Neural progenitor cell (in vitro differentiated cells): Measurements from ENCODE around the gene AGXT. TPM values are rescaled to one million over a fixed set of nuclear protein-coding genes. Genes with fewer than 3 reads are reported as not detected.

Source experiments
- DNase-seq: peaks from one replicate; pipeline ENCODE4 v3.0.0-alpha.2; 2016; ENCODE audit warnings: low spot score
- H2AFZ ChIP-seq: fragments of 200-600 bp; sonication (generic); replicated peaks from 2 replicates; pipeline ENCODE4 v1.6.1; 2016; ENCODE audit warnings: antibody characterized with exemption
- H3F3A ChIP-seq: fragments of 200-600 bp; sonication (generic); 2 replicates; pipeline ENCODE4 v1.6.1; 2016; ENCODE audit warnings: antibody characterized with exemption, low read depth
- H3K27ac ChIP-seq: fragments of 200-600 bp; sonication (generic); 2 replicates; pipeline ENCODE4 v1.5.1; 2016; ENCODE audit warnings: mild to moderate bottlenecking
- H3K27me3 ChIP-seq: fragments of 200-600 bp; sonication (generic); 2 replicates; pipeline ENCODE4 v1.6.1; 2016; ENCODE audit warnings: mild to moderate bottlenecking, moderate library complexity
- H3K36me3 ChIP-seq: fragments of 200-600 bp; sonication (generic); 2 replicates; pipeline ENCODE4 v1.5.1; 2016
- H3K4me1 ChIP-seq: fragments of 200-600 bp; sonication (generic); 2 replicates; pipeline ENCODE4 v1.6.1; 2016; ENCODE audit warnings: mixed run types
- H3K4me2 ChIP-seq: fragments of 200-600 bp; sonication (generic); 2 replicates; pipeline ENCODE4 v1.6.1; 2016
- H3K4me3 ChIP-seq: fragments of 200-600 bp; sonication (generic); 2 replicates; pipeline ENCODE4 v1.5.1; 2016
- H3K79me2 ChIP-seq: fragments of 200-600 bp; sonication (generic); 2 replicates; pipeline ENCODE4 v1.6.1; 2016; ENCODE audit warnings: low read depth
- H3K9ac ChIP-seq: fragments of 200-600 bp; sonication (generic); 2 replicates; pipeline ENCODE4 v1.6.1; 2016
- H3K9me3 ChIP-seq: fragments of 200-600 bp; sonication (generic); 2 replicates; pipeline ENCODE4 v1.5.1; 2016; ENCODE audit warnings: low read depth
- H4K20me1 ChIP-seq: fragments of 200-600 bp; sonication (generic); 2 replicates; pipeline ENCODE4 v1.6.1; 2016; ENCODE audit warnings: low read depth
- H3K27ac Mint-ChIP-seq: 3 replicates; pipeline ENCODE4 v1.8.0; 2021; ENCODE audit warnings: mixed read lengths
- H3K27me3 Mint-ChIP-seq: 2 replicates; pipeline ENCODE4 v1.8.0; 2022; ENCODE audit warnings: low read depth, mild to moderate bottlenecking, inconsistent platforms, moderate library complexity, mixed read lengths; ENCODE audit not compliant: insufficient read depth
- H3K36me3 Mint-ChIP-seq: 3 replicates; pipeline ENCODE4 v1.8.0; 2021; ENCODE audit warnings: mixed read lengths
- H3K4me1 Mint-ChIP-seq: 3 replicates; pipeline ENCODE4 v1.8.0; 2021; ENCODE audit warnings: mixed read lengths
- H3K4me3 Mint-ChIP-seq: 3 replicates; pipeline ENCODE4 v1.8.0; 2021; ENCODE audit warnings: mild to moderate bottlenecking, moderate library complexity, mixed read lengths
- H3K9me3 Mint-ChIP-seq: 3 replicates; pipeline ENCODE4 v1.8.0; 2020; ENCODE audit warnings: mixed read lengths
- EZH2 ChIP-seq: fragments of 200-600 bp; sonication (generic); IDR thresholded peaks from 2 replicates; pipeline ENCODE4 v1.6.1; 2017; ENCODE audit warnings: antibody characterized with exemption, mild to moderate bottlenecking, moderate library complexity
- EZH2phosphoT487 ChIP-seq: fragments of 200-600 bp; sonication (generic); IDR thresholded peaks from 2 replicates; pipeline ENCODE4 v1.6.1; 2017; ENCODE audit warnings: antibody characterized with exemption
- total RNA-seq: library from RNA; depleted of rRNA; stranded (reverse); fragments of >200 nt; gene quantifications from 2 replicates; pipeline ENCODE4 v1.2.3, GENCODE V29; 2015; ENCODE audit warnings: low replicate concordance
- TF ChIP-seq, protein P1 (sequence below): fragments of 200-600 bp; sonication (generic); IDR thresholded peaks from 2 replicates; pipeline ENCODE4 v1.5.1; 2017; ENCODE audit warnings: antibody characterized with exemption, mild to moderate bottlenecking

AGXT gene
- total RNA-seq, 1 donor from 2014 or later = not detected

DNA sequence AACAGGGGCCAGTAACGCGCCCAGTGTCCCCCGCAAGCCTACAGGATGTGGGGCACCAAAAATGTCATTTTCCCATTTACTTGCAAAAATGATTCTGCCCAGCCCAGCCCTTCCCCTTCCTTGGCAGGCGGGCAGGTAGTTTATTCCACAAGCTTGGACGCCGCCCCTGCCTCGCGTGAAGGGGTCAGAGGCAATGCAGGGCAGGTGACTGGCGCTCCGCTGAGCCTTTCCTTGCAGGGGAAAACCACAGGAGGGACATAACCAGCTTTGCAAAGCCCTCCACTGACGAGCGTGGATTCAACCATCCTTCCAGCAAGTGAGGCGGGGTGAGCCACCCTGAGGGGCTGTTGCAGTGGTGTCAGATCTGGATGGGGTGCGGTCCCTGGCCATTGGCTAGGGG, 22.1 kb downstream of the AGXT start:
- no peak overlapping the region for H3K4me2 ChIP-seq
- H3K4me1 Mint-ChIP-seq = peaks cover 4% of the 10 kb centered on the region
- no peaks in the 10 kb centered on the region for H3F3A ChIP-seq
- H3K9me3 Mint-ChIP-seq = no peaks in the 10 kb centered on the region
- no peaks in the 10 kb centered on the region for H3K27me3 ChIP-seq
- H3K79me2 ChIP-seq = no peaks in the 10 kb centered on the region
- no peak overlapping the region for H3K4me3 ChIP-seq
- no peaks in the 10 kb centered on the region for H3K36me3 Mint-ChIP-seq
- H3K27ac Mint-ChIP-seq = no peak overlapping the region
- no peaks in the 10 kb centered on the region for H3K4me1 ChIP-seq
- no peak overlapping the region for H3K9ac ChIP-seq
- H4K20me1 ChIP-seq = no peaks in the 10 kb centered on the region
- peaks cover 2% of the 10 kb centered on the region for H3K27me3 Mint-ChIP-seq
- no peaks in the 10 kb centered on the region for H3K36me3 ChIP-seq
- TF ChIP-seq EZH2 (no peak), EZH2phosphoT487 (no peak)
- TF ChIP-seq, protein P1, sequence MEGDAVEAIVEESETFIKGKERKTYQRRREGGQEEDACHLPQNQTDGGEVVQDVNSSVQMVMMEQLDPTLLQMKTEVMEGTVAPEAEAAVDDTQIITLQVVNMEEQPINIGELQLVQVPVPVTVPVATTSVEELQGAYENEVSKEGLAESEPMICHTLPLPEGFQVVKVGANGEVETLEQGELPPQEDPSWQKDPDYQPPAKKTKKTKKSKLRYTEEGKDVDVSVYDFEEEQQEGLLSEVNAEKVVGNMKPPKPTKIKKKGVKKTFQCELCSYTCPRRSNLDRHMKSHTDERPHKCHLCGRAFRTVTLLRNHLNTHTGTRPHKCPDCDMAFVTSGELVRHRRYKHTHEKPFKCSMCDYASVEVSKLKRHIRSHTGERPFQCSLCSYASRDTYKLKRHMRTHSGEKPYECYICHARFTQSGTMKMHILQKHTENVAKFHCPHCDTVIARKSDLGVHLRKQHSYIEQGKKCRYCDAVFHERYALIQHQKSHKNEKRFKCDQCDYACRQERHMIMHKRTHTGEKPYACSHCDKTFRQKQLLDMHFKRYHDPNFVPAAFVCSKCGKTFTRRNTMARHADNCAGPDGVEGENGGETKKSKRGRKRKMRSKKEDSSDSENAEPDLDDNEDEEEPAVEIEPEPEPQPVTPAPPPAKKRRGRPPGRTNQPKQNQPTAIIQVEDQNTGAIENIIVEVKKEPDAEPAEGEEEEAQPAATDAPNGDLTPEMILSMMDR = no peak
- no peak overlapping the region for H2AFZ ChIP-seq
- H3K27ac ChIP-seq = no peak overlapping the region
- DNase-seq = no peak
- H3K9me3 ChIP-seq = no peaks in the 10 kb centered on the region
- H3K4me3 Mint-ChIP-seq = no peak overlapping the region

DNA sequence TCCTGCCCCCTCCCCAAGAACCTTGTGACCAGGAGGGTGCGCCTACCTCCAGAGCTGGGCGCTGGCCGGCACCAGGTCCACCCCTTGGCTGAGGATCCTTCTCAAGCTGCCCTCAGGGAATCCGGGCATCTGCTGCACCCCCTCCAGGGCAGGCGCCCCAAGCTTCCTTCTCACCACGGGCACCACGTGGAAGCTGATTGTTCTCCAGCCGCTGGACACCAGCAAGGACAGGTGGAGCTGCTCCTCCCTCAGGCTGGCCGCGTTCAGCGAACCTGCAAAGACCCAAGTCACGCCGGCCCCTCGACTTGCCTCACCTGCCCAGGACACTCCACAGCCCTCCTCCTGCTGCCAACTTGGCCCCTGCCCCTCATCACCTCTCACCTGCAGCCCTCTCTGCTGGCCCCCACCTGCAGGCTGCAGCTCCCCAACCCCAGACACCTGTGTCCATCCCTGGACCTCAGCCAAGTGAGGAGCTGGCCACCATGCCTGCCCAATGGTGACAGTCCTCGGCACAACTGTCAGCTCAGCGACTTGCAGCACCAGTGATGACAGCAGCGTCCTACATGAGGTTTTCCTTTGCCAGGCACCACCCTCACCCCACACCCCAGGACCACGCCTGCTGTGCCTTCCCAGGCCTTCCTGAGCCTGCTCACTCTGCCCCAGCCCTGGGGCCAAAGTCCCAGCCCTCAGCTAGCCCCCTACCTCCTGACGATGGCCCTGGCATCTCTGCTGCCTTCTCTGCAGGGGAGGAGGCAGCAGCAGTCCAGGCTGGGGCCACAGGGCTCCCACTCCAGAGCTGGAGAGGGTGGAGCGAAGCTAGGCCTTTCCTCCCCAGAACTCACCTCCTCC, 23.1 kb downstream of the AGXT start:
- DNase-seq = no peak
- Histone ChIP-seq H3K36me3 (no peaks in the 10 kb centered on the region), H3K27me3 (no peaks in the 10 kb centered on the region), H3F3A (no peaks in the 10 kb centered on the region), H3K9ac (no peak overlapping the region), H3K4me1 (no peaks in the 10 kb centered on the region), H3K4me2 (no peak overlapping the region), H3K27ac (no peak overlapping the region), H2AFZ (no peak overlapping the region), H3K4me3 (no peak overlapping the region), H4K20me1 (no peaks in the 10 kb centered on the region), H3K9me3 (no peaks in the 10 kb centered on the region), H3K79me2 (no peaks in the 10 kb centered on the region)
- Mint-ChIP-seq H3K4me3 (no peak overlapping the region), H3K27me3 (no peaks in the 10 kb centered on the region), H3K27ac (no peak overlapping the region), H3K9me3 (no peaks in the 10 kb centered on the region), H3K36me3 (no peaks in the 10 kb centered on the region), H3K4me1 (peaks cover 4% of the 10 kb centered on the region)
- TF ChIP-seq, protein P1 = no peak
- TF ChIP-seq EZH2 (no peak), EZH2phosphoT487 (no peak)

DNA sequence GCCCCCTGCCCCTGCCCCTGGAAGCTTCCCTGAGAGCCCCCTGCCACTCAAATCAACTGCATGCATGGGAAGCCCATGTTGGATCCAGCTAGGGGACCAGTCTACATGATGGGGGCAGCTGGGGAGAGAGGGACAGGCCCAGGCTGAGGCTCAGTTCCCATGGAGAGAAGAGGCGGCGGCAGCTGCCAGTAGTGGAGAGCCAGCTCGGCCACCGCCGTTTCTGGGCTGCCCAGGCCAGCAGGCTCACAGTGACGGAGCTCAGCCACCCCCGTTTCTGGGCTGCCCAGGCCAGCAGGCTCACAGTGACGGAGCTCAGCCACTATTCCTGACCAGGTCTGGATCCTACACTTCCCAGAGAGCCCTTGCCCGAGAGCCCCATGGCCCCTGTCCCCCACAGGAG, 23.7 kb downstream of the AGXT start:
- no peaks in the 10 kb centered on the region for H3K9me3 Mint-ChIP-seq
- Histone ChIP-seq H3K27ac (no peak overlapping the region), H3K36me3 (no peaks in the 10 kb centered on the region), H4K20me1 (no peaks in the 10 kb centered on the region), H3K4me2 (no peak overlapping the region), H3K4me3 (no peak overlapping the region), H3K4me1 (no peaks in the 10 kb centered on the region), H3K79me2 (no peaks in the 10 kb centered on the region), H3K9ac (no peak overlapping the region), H3F3A (no peaks in the 10 kb centered on the region), H2AFZ (no peak overlapping the region), H3K9me3 (no peaks in the 10 kb centered on the region), H3K27me3 (no peaks in the 10 kb centered on the region)
- DNase-seq = no peak
- H3K4me1 Mint-ChIP-seq = peaks cover 4% of the 10 kb centered on the region
- TF ChIP-seq EZH2 (no peak), EZH2phosphoT487 (no peak)
- TF ChIP-seq, protein P1 = no peak
- no peak overlapping the region for H3K27ac Mint-ChIP-seq
- H3K27me3 Mint-ChIP-seq = no peaks in the 10 kb centered on the region
- H3K36me3 Mint-ChIP-seq = no peaks in the 10 kb centered on the region
- H3K4me3 Mint-ChIP-seq = no peak overlapping the region
